Loucy (cell line): ENCODE data around the gene NDUFB7.

Experiments used
- H2AFZ ChIP-seq: fragments of 200-600 bp; sonication (generic); 2 replicates; pipeline ENCODE4 v1.6.0; 2016; ENCODE audit warnings: antibody characterized with exemption, mild to moderate bottlenecking, low read length, moderate library complexity
- H3F3A ChIP-seq: fragments of 200-600 bp; 2 replicates; pipeline ENCODE4 v1.6.0; 2016; ENCODE audit warnings: antibody characterized with exemption, low read depth, mild to moderate bottlenecking
- H3K27me3 ChIP-seq: fragments of 200-600 bp; sonication (generic); 2 replicates; pipeline ENCODE4 v1.6.1; 2014; ENCODE audit warnings: low read length, mild to moderate bottlenecking; ENCODE audit not compliant: insufficient read depth, poor library complexity, severe bottlenecking
- H3K36me3 ChIP-seq: fragments of 200-600 bp; sonication (generic); 2 replicates; pipeline ENCODE4 v1.6.1; 2016; ENCODE audit warnings: low read length; ENCODE audit not compliant: insufficient read depth
- H3K4me1 ChIP-seq: fragments of 200-600 bp; sonication (generic); 2 replicates; pipeline ENCODE4 v1.5.1; 2014; ENCODE audit warnings: low read length, mild to moderate bottlenecking; ENCODE audit not compliant: insufficient read depth, poor library complexity, severe bottlenecking
- H3K4me2 ChIP-seq: fragments of 200-600 bp; sonication (generic); 2 replicates; pipeline ENCODE4 v1.6.0; 2014; ENCODE audit warnings: antibody characterized with exemption, low read length, low read depth, mild to moderate bottlenecking; ENCODE audit not compliant: poor library complexity, severe bottlenecking
- H3K4me3 ChIP-seq: fragments of 200-600 bp; sonication (generic); 2 replicates; pipeline ENCODE4 v1.5.1; 2014; ENCODE audit warnings: low read length, mild to moderate bottlenecking, mixed read lengths; ENCODE audit not compliant: poor library complexity, severe bottlenecking
- H3K79me2 ChIP-seq: fragments of 200-600 bp; sonication (generic); 2 replicates; pipeline ENCODE4 v1.6.1; 2014; ENCODE audit warnings: low read length; ENCODE audit not compliant: insufficient read depth
- H3K9ac ChIP-seq: fragments of 200-600 bp; sonication (generic); 2 replicates; pipeline ENCODE4 v1.6.0; 2014; ENCODE audit warnings: mild to moderate bottlenecking, low read depth, low read length, moderate library complexity; ENCODE audit not compliant: poor library complexity, severe bottlenecking
- H3K9me2 ChIP-seq: fragments of 200-600 bp; sonication (generic); replicated peaks from 2 replicates; pipeline ENCODE4 v1.6.1; 2016; ENCODE audit warnings: low read depth, low read length, mixed read lengths
- H3K9me3 ChIP-seq: fragments of 200-600 bp; sonication (generic); 2 replicates; pipeline ENCODE4 v1.6.1; 2014; ENCODE audit warnings: mild to moderate bottlenecking, antibody characterized with exemption, low read length, low read depth; ENCODE audit not compliant: insufficient read depth
- H4K20me1 ChIP-seq: fragments of 200-600 bp; sonication (generic); 2 replicates; pipeline ENCODE4 v1.6.0; 2014; ENCODE audit warnings: antibody characterized with exemption, low read length, mild to moderate bottlenecking; ENCODE audit not compliant: insufficient read depth, poor library complexity, severe bottlenecking
- CTCF ChIP-seq: fragments of 200-600 bp; sonication (generic); conservative IDR thresholded peaks from 2 replicates; pipeline ENCODE4 v1.5.1; 2014; ENCODE audit warnings: mild to moderate bottlenecking, antibody characterized with exemption, low read length
- EZH2phosphoT487 ChIP-seq: fragments of 200-600 bp; IDR thresholded peaks from 2 replicates; pipeline ENCODE4 v1.6.1; 2018; ENCODE audit warnings: antibody characterized with exemption, mild to moderate bottlenecking, moderate library complexity, borderline replicate concordance

NDUFB7 gene

GRCh38 chr19:14520543-14520942 is 51.3 kb downstream of the NDUFB7 start:
- peak overlapping the region; percentile 80 for H3K4me2 ChIP-seq
- no peaks in the 10 kb centered on the region for H3K9me2 ChIP-seq
- H3K27me3 ChIP-seq: no peaks in the 10 kb centered on the region
- TF ChIP-seq EZH2phosphoT487: no peak
- no peak for TF ChIP-seq CTCF
- no peaks in the 10 kb centered on the region for H3K9me3 ChIP-seq
- peaks cover 10% of the 10 kb centered on the region; the same call in 1 of the 2 replicates for H3K36me3 ChIP-seq
- no peak overlapping the region for H3K4me3 ChIP-seq
- peaks cover 21% of the 10 kb centered on the region for H4K20me1 ChIP-seq
- H3K79me2 ChIP-seq: peaks cover 26% of the 10 kb centered on the region
- H3K9ac ChIP-seq: peak overlapping the region; percentile 75
- H2AFZ ChIP-seq: no peak overlapping the region
- no peaks in the 10 kb centered on the region for H3F3A ChIP-seq
- peaks cover 54% of the 10 kb centered on the region for H3K4me1 ChIP-seq

GRCh38 chr19:14519860-14520407 is 51.9 kb downstream of the NDUFB7 start:
- H2AFZ ChIP-seq: no peak overlapping the region
- peaks cover 60% of the 10 kb centered on the region for H3K4me1 ChIP-seq
- H4K20me1 ChIP-seq: peaks cover 27% of the 10 kb centered on the region
- peak overlapping the region; percentile 80 for H3K4me2 ChIP-seq
- peaks cover 32% of the 10 kb centered on the region for H3K79me2 ChIP-seq
- H3K27me3 ChIP-seq: no peaks in the 10 kb centered on the region
- peak overlapping the region; percentile 75 for H3K9ac ChIP-seq
- TF ChIP-seq CTCF (no peak), EZH2phosphoT487 (no peak)
- no peaks in the 10 kb centered on the region for H3K9me3 ChIP-seq
- H3K9me2 ChIP-seq: no peaks in the 10 kb centered on the region
- H3K36me3 ChIP-seq: peaks cover 16% of the 10 kb centered on the region; the same call in 1 of the 2 replicates
- no peaks in the 10 kb centered on the region for H3F3A ChIP-seq
- peak overlapping the region; percentile 76 for H3K4me3 ChIP-seq

- Histone ChIP-seq H3K9me2 (no peaks in the 10 kb centered on the region), H2AFZ (no peak overlapping the region), H3K9me3 (no peaks in the 10 kb centered on the region), H3K79me2 (peaks cover 38% of the 10 kb centered on the region), H3K36me3 (peaks cover 22% of the 10 kb centered on the region; the same call in 1 of the 2 replicates), H3K27me3 (no peaks in the 10 kb centered on the region), H3K4me3 (peak overlapping the region; percentile 76), H3K4me1 (peaks cover 65% of the 10 kb centered on the region), H3F3A (no peaks in the 10 kb centered on the region), H4K20me1 (peaks cover 33% of the 10 kb centered on the region), H3K9ac (peak overlapping the region; percentile 75), H3K4me2 (peak overlapping the region; percentile 80)
- no peak for TF ChIP-seq CTCF
- TF ChIP-seq EZH2phosphoT487: no peak
Observed at GRCh38 chr19:14519245-14519859, 52.5 kb downstream of the NDUFB7 start.
